ENCODE data around the gene CTCFL.
"Not testable (repeated sequence)": the region's sequence is repeated elsewhere in the genome, so short reads cannot be mapped to it uniquely, and the experiment has no call there.

Gene CTCFL

DNA sequence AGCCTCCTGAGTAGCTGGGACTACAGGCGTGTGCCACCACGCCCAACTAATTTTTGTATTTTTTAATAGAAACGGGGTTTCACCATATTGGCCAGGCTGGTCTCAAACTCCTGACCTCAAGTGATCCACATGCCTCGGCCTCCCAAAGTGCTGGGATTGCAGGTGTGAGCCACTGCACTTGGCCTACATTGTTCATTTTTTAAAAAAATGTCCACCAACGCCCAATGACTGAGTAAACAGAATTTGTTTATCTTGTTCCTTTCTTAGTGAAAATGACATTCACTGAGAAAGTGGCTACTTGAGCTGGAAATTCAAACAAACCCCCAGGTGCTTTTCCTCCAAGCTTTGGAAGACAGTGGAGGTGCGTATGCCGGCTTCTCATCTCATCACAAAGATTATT is 13.2 kb downstream of the CTCFL start:
- not testable (repeated sequence) for H3K4me1 Mint-ChIP-seq (ENCODE audit: low read depth); H3K27ac Mint-ChIP-seq; H3K36me3 Mint-ChIP-seq; H3K27me3 Mint-ChIP-seq; H3K4me3 Mint-ChIP-seq; H3K9me3 Mint-ChIP-seq (ENCODE audit: low read depth)

GRCh38 chr20:57509665-57510237 is 15.2 kb downstream of the CTCFL start:
- Mint-ChIP-seq H3K4me3 (no peak overlapping the region), H3K4me1 (ENCODE audit: low read depth) (no peaks in the 10 kb centered on the region), H3K9me3 (ENCODE audit: low read depth) (no peaks in the 10 kb centered on the region), H3K36me3 (no peaks in the 10 kb centered on the region), H3K27me3 (peaks cover 5% of the 10 kb centered on the region), H3K27ac (no peak overlapping the region)

- Mint-ChIP-seq H3K4me3 (no peak overlapping the region), H3K4me1 (ENCODE audit: low read depth) (no peaks in the 10 kb centered on the region), H3K36me3 (no peaks in the 10 kb centered on the region), H3K27me3 (peaks cover 4% of the 10 kb centered on the region), H3K27ac (no peak overlapping the region), H3K9me3 (ENCODE audit: low read depth) (no peaks in the 10 kb centered on the region)
These were observed 16.1 kb downstream of the CTCFL start for GRCh38 chr20:57508831-57509230.

DNA sequence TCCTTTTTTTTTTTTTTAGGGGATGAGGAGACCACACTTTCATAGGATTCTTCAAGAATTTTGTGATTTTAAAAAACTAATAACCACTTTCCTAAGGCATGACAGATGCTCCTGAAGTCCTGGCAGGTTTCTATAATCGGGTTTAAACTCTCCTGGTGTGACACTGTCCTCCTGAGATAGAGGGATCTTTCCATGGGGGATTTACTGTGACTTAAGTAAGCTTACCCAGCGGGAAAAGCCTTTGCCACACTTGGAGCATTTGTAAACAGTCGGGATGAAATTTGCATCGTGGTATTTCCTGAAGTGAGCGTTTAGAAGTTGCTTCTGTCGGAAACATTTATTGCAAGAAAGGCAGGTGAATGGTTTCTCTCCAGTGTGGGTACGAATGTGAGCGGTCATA is 16.6 kb downstream of the CTCFL start:
- no peaks in the 10 kb centered on the region for H3K4me1 Mint-ChIP-seq (ENCODE audit: low read depth)
- H3K27me3 Mint-ChIP-seq = peaks cover 5% of the 10 kb centered on the region
- H3K4me3 Mint-ChIP-seq = no peak overlapping the region
- no peaks in the 10 kb centered on the region for H3K9me3 Mint-ChIP-seq (ENCODE audit: low read depth)
- no peak overlapping the region for H3K27ac Mint-ChIP-seq
- no peaks in the 10 kb centered on the region for H3K36me3 Mint-ChIP-seq

DNA sequence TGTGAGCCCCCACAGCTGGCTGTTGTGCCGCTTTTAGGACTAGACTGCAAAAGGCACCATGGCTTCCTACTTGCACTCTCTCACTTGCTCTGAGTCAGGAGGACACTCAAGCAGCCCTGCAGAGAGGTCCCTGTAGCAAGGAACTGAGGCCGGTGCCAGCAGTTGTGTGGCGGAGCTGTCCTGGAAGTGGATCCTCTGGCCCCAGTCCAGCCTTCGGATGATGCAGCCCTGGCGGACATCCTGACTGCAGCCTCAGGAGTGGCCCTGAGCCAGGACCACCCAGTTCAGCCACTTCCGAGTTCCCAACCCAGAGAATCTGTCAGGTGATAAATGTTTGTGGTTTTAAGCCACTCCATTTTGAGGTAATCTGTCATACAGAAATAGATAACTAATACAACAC is 17.5 kb downstream of the CTCFL start:
- no peak overlapping the region for H3K4me3 Mint-ChIP-seq
- peaks cover 7% of the 10 kb centered on the region for H3K27me3 Mint-ChIP-seq

DNA sequence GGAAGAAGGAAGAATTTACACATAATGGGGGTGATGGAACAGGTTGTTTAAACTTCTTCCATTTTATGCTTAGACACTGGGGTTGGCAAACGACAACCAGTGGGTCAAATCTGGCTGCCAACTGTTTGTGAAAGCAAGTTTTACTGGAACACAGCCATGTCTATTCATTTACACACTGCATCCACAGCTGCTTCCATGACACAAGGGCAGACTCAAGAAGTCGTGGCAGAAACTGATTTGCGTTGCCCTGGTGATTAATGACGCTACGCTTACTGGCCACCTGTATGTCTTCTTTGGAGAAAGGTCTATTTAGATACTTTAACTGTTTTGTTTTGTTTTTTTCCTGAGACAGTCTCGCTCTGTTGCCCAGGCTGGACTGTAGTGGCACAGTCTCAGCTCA is 19.0 kb downstream of the CTCFL start:
- Mint-ChIP-seq H3K27me3 (peaks cover 11% of the 10 kb centered on the region), H3K9me3 (ENCODE audit: low read depth) (no peaks in the 10 kb centered on the region), H3K36me3 (no peaks in the 10 kb centered on the region), H3K4me1 (ENCODE audit: low read depth) (no peaks in the 10 kb centered on the region), H3K4me3 (no peak overlapping the region), H3K27ac (no peak overlapping the region)

More for the DNA sequence above, 17.5 kb downstream of the CTCFL start:
- H3K4me1 Mint-ChIP-seq (ENCODE audit: low read depth) = no peaks in the 10 kb centered on the region
- no peak overlapping the region for H3K27ac Mint-ChIP-seq
- no peaks in the 10 kb centered on the region for H3K9me3 Mint-ChIP-seq (ENCODE audit: low read depth)
- H3K36me3 Mint-ChIP-seq = no peaks in the 10 kb centered on the region

- H3K27ac Mint-ChIP-seq = no peak overlapping the region
- no peaks in the 10 kb centered on the region for H3K4me1 Mint-ChIP-seq (ENCODE audit: low read depth)
- H3K36me3 Mint-ChIP-seq = no peaks in the 10 kb centered on the region
- peaks cover 9% of the 10 kb centered on the region for H3K27me3 Mint-ChIP-seq
- no peaks in the 10 kb centered on the region for H3K9me3 Mint-ChIP-seq (ENCODE audit: low read depth)
- no peak overlapping the region for H3K4me3 Mint-ChIP-seq
These were observed 20.5 kb downstream of the CTCFL start for GRCh38 chr20:57504411-57504810.

DNA sequence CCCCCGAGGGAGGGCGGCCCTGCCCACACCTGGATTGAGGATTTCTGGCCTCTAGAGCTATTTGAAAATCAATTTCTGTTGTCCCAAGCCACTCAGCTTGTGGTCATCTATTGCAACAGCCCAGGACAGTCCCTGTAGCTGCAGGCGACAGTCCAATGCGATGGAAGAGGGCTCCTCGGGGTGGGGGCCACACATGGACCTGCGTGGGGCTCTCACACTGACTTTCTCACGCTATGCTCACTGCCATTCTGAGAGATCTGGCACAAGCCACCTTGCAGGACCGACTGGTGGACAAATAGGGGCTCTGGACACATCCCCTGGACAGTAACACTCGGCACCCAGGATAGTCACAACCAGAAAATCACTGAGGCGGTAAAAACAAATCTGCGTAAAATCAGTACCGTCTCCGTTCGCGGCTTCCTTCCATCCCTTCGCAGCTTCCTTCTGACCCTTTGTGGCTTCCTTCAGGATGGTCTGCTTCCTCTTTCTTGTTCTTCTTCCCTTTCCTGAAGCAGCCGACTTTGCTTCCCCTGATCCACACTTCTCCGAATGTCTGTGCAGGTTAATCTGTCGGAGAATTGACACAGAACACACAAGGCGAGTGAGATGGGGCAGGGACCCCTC is 21.8 kb downstream of the CTCFL start:
- H3K9me3 Mint-ChIP-seq (ENCODE audit: low read depth) = no peaks in the 10 kb centered on the region
- H3K36me3 Mint-ChIP-seq = no peaks in the 10 kb centered on the region
- H3K4me1 Mint-ChIP-seq (ENCODE audit: low read depth) = peaks cover 6% of the 10 kb centered on the region
- H3K27me3 Mint-ChIP-seq = peaks cover 9% of the 10 kb centered on the region
- H3K27ac Mint-ChIP-seq = no peak overlapping the region
- H3K4me3 Mint-ChIP-seq = no peak overlapping the region

DNA sequence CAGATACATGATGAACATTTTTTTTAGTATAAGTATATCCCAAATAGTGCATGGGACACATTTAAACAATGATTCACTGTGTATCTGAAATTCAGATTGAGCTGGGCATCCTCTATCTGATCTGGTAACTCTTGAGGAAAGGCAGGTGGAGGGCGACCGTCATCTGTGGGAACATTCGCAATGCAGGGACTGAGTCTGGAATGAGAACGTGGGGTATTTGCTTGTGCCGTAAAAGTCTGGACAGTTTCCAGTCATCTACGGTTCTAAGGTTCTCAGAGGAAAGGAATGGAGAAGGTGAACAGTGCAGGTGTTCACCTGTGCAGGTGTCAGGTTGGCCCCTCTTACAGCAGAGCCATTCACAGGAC is 22.6 kb downstream of the CTCFL start:
- Mint-ChIP-seq H3K4me3 (no peak overlapping the region), H3K27me3 (peaks cover 9% of the 10 kb centered on the region), H3K4me1 (ENCODE audit: low read depth) (peaks cover 7% of the 10 kb centered on the region)

GRCh38 chr20:57501461-57502335 is 23.2 kb downstream of the CTCFL start:
- H3K4me3 Mint-ChIP-seq = no peak overlapping the region
- no peaks in the 10 kb centered on the region for H3K36me3 Mint-ChIP-seq
- H3K9me3 Mint-ChIP-seq (ENCODE audit: low read depth) = no peaks in the 10 kb centered on the region
- peaks cover 9% of the 10 kb centered on the region for H3K27me3 Mint-ChIP-seq
- no peak overlapping the region for H3K27ac Mint-ChIP-seq
- peaks cover 8% of the 10 kb centered on the region for H3K4me1 Mint-ChIP-seq (ENCODE audit: low read depth)

More for the DNA sequence above, 22.6 kb downstream of the CTCFL start:
- Mint-ChIP-seq H3K9me3 (ENCODE audit: low read depth) (no peaks in the 10 kb centered on the region), H3K27ac (no peak overlapping the region), H3K36me3 (no peaks in the 10 kb centered on the region)

DNA sequence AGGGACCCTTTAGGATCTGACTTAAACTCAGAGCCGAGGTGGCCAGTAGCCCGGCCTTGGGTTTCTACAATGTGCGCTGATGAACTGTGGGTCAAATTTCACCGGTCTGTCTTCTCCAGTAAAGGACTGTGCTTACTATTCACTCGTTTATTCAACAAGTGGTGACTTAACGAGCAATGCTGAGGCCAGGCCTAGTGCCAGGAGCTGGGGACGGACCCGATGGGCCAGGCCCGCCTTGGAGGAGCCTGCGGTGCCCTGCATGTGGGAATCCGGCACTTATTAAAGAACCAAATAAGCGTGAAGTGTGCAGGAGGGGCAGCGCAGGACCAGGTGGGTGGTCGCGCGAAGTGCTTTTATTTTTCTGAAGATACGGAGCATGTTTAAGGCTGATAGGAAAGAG is 24.0 kb downstream of the CTCFL start:
- no peak overlapping the region for H3K4me3 Mint-ChIP-seq
- no peaks in the 10 kb centered on the region for H3K36me3 Mint-ChIP-seq
- no peak overlapping the region for H3K27ac Mint-ChIP-seq
- H3K27me3 Mint-ChIP-seq = peaks cover 9% of the 10 kb centered on the region
- peaks cover 8% of the 10 kb centered on the region for H3K4me1 Mint-ChIP-seq (ENCODE audit: low read depth)
- no peaks in the 10 kb centered on the region for H3K9me3 Mint-ChIP-seq (ENCODE audit: low read depth)

- Mint-ChIP-seq H3K9me3 (ENCODE audit: low read depth) (no peaks in the 10 kb centered on the region), H3K27ac (no peak overlapping the region), H3K27me3 (peaks cover 9% of the 10 kb centered on the region), H3K4me3 (no peak overlapping the region), H3K36me3 (no peaks in the 10 kb centered on the region), H3K4me1 (ENCODE audit: low read depth) (peaks cover 9% of the 10 kb centered on the region)
These were observed 24.7 kb downstream of the CTCFL start for GRCh38 chr20:57500235-57500634.

DNA sequence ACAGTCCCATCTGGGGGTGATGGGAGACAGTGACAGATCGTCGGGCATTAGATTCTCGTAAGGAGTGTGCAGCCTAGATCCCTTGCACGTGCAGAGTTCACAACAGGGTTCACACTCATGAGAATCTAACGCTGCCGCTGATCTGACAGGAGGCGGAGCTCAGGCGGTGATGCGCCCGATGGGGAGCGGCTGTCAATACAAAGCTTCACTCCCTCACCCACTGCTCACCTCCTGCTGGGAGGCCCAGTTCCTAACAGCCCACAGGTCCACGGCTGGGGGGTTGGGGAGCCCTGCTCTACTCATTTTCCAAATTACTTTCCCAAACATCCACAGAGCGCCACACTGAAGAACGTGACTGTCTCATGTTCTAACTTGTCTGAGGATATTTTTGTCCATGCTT is 25.3 kb downstream of the CTCFL start:
- H3K4me1 Mint-ChIP-seq (ENCODE audit: low read depth) = peaks cover 14% of the 10 kb centered on the region
- H3K27ac Mint-ChIP-seq = no peak overlapping the region
- H3K9me3 Mint-ChIP-seq (ENCODE audit: low read depth) = no peaks in the 10 kb centered on the region
- no peaks in the 10 kb centered on the region for H3K36me3 Mint-ChIP-seq
- H3K27me3 Mint-ChIP-seq = peaks cover 9% of the 10 kb centered on the region
- H3K4me3 Mint-ChIP-seq = no peak overlapping the region

DNA sequence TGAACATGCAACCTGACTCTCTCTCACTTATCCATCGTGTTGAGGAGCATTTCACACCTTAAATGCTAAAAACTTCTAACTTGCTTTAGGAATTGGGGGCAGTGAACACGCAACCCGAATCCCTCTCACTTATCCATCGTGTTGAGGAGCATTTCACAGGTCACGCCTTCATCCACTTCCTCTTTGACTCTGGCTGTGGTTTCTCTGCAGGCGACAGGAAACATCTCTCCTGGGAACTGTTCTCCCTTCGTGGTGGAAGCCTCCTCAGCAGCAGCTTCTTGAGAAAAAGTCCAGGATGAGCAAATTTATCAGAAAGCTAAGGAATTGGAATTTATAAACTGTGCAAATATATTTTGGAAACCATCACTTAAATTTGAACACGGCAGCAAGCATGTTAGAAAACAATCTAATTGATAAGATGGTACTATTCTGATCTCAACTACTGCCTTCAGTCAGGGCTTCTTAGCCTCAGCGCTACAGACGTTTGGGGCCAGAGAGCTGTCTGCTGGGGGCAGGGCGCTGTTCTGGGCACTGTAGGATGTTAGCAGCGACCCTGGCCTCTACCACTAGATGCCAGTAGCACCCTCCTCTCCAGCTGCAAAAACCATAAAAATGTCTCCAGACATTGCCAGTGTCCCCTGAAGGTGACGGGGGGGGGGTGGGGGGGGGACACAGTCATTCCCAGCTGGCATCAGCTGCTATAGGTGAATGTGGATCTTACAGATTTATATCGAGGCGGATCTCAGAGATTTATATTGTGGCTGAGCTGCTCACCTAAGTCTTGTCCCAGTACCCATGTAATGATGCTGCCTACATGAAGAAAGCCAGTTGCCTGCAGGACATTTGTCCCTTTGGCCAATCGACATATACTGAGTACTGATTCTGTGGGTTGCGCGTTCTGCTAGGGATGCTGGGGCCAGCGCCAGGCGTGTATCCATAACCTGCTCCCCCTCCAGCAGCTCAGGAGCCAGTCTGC is 26.2 kb downstream of the CTCFL start:
- H3K4me3 Mint-ChIP-seq = no peak overlapping the region
- H3K9me3 Mint-ChIP-seq (ENCODE audit: low read depth) = no peaks in the 10 kb centered on the region
- H3K27ac Mint-ChIP-seq = no peak overlapping the region
- peaks cover 14% of the 10 kb centered on the region for H3K4me1 Mint-ChIP-seq (ENCODE audit: low read depth)
- peaks cover 9% of the 10 kb centered on the region for H3K27me3 Mint-ChIP-seq
- no peaks in the 10 kb centered on the region for H3K36me3 Mint-ChIP-seq

Data from activated naive CD8-positive, alpha-beta T cell (primary cell).